RWPE2 (cell line): ENCODE data around the gene ZSCAN5A.
"Not testable (repeated sequence)": the region's sequence is repeated elsewhere in the genome, so short reads cannot be mapped to it uniquely, and the experiment has no call there.

ENCODE experiments used
- ATAC-seq: fragments of 200-7000 bp; cut with Tn5 transposase; 3 replicates; pipeline ENCODE4 v1.9.1; 2021; ENCODE audit warnings: low read depth
- DNase-seq: peaks from one replicate; pipeline ENCODE4 v3.0.0-alpha.2; 2020; ENCODE audit warnings: low spot score
- H3K27ac ChIP-seq: fragments of 450-650 bp; 2 replicates; pipeline ENCODE4 v1.5.1; 2017; ENCODE audit warnings: mild to moderate bottlenecking; ENCODE audit not compliant: poor library complexity, severe bottlenecking
- H3K27me3 ChIP-seq: fragments of 250-450 bp; sonication (Bioruptor Pico); 2 replicates; pipeline ENCODE4 v1.5.1; 2021; ENCODE audit warnings: mild to moderate bottlenecking, moderate library complexity; ENCODE audit not compliant: insufficient read depth, poor library complexity, severe bottlenecking
- H3K36me3 ChIP-seq: fragments of 250-450 bp; sonication (Bioruptor Pico); 2 replicates; pipeline ENCODE4 v1.5.1; 2020; ENCODE audit warnings: low read depth, mild to moderate bottlenecking, moderate library complexity
- H3K4me1 ChIP-seq: fragments of 250-450 bp; sonication (Bioruptor Pico); 2 replicates; pipeline ENCODE4 v1.5.1; 2021; ENCODE audit warnings: mild to moderate bottlenecking, moderate library complexity; ENCODE audit not compliant: insufficient read depth, poor library complexity, severe bottlenecking
- H3K4me3 ChIP-seq: fragments of 250-450 bp; sonication (Bioruptor Pico); 2 replicates; pipeline ENCODE4 v1.5.1; 2021; ENCODE audit warnings: mild to moderate bottlenecking, moderate library complexity; ENCODE audit not compliant: severe bottlenecking
- H3K9me3 ChIP-seq: fragments of 250-450 bp; sonication (Bioruptor Pico); 2 replicates; pipeline ENCODE4 v1.5.1; 2021; ENCODE audit warnings: mild to moderate bottlenecking, moderate library complexity; ENCODE audit not compliant: severe bottlenecking
- CTCF ChIP-seq: fragments of 450-650 bp; IDR thresholded peaks from one replicate; pipeline ENCODE4 v1.5.1; 2017; ENCODE audit warnings: mild to moderate bottlenecking, moderate library complexity; ENCODE audit not compliant: poor library complexity, severe bottlenecking

ZSCAN5A gene

GRCh38 chr19:56245121-56245740 is 69.4 kb downstream of the ZSCAN5A start:
- no peaks in the 10 kb centered on the region for H3K27me3 ChIP-seq
- no peaks in the 10 kb centered on the region for H3K9me3 ChIP-seq
- no peak for DNase-seq
- TF ChIP-seq CTCF: no peak
- peak; percentile 58; the same call in 1 of the 3 replicates for ATAC-seq
- H3K36me3 ChIP-seq: no peaks in the 10 kb centered on the region
- no peak overlapping the region for H3K4me3 ChIP-seq
- no peaks in the 10 kb centered on the region for H3K4me1 ChIP-seq
- H3K27ac ChIP-seq: no peak overlapping the region

- Histone ChIP-seq H3K4me1 (no peaks in the 10 kb centered on the region), H3K27me3 (no peaks in the 10 kb centered on the region), H3K9me3 (no peaks in the 10 kb centered on the region), H3K36me3 (no peaks in the 10 kb centered on the region), H3K4me3 (no peak overlapping the region), H3K27ac (no peak overlapping the region)
- ATAC-seq: no peak
- TF ChIP-seq CTCF: no peak
- DNase-seq: no peak
These were observed 91.2 kb downstream of the ZSCAN5A start for GRCh38 chr19:56223481-56223880.

DNA sequence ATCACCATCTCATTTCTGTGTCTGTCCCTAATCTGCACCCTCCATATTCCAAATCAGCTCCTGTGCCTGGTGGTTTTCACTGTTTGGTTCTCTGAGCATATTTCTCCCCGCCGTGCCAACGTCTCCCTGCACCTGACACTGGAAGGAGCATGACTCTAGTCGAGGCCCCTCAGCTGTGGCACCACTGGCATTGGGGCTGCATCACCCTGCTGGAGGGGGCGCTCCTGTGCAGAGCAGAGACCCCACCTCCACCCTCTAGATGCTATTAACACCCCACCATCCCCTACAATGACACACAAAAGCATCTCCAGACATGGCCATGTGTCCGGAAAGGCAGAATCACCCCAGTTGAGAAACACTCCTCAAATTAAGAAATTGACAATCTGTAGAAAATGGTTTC is 91.7 kb downstream of the ZSCAN5A start:
- Histone ChIP-seq H3K4me1 (no peaks in the 10 kb centered on the region), H3K27ac (no peak overlapping the region), H3K27me3 (no peaks in the 10 kb centered on the region), H3K4me3 (no peak overlapping the region), H3K36me3 (no peaks in the 10 kb centered on the region), H3K9me3 (no peaks in the 10 kb centered on the region)
- ATAC-seq (no peak), DNase-seq (no peak)
- TF ChIP-seq CTCF: no peak

- ATAC-seq (no peak), DNase-seq (no peak)
- no peak overlapping the region for H3K4me3 ChIP-seq
- no peaks in the 10 kb centered on the region for H3K4me1 ChIP-seq
- no peak for TF ChIP-seq CTCF
- no peaks in the 10 kb centered on the region for H3K36me3 ChIP-seq
- H3K27me3 ChIP-seq: no peaks in the 10 kb centered on the region
- no peaks in the 10 kb centered on the region for H3K9me3 ChIP-seq
- H3K27ac ChIP-seq: no peak overlapping the region
These were observed 92.8 kb downstream of the ZSCAN5A start for GRCh38 chr19:56221851-56222250.

DNA sequence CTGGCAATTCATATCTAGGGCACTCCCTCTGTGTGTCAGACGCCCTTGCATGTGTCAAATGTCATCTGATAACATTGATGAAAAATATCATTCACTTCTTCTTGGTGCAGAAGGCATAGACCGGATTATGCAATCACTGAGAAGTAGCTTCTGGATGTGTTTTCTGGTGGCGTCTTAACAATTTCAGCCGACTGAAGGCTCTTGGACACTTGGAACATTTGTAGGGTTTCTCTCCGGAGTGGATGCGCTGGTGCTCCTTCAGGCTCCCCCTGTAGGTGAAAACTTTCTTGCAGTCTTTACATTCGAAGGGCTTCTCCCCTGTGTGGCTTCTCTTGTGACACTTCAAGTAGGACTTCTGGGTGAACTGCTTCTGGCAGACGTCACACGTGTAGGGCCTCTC is 93.2 kb downstream of the ZSCAN5A start:
- H3K9me3 ChIP-seq, H3K27ac ChIP-seq, H3K27me3 ChIP-seq, DNase-seq, H3K36me3 ChIP-seq, H3K4me3 ChIP-seq, H3K4me1 ChIP-seq, ATAC-seq: not testable (repeated sequence)
- TF ChIP-seq CTCF: peak; percentile 27
